SK-N-SH treated with all-trans-retinoic acid at 6 μM for 48 hours (cell line): ENCODE results near the gene OR6Y1.

Experiments
- ATAC-seq: fragments of 200-7000 bp; cut with Tn5 transposase; 3 replicates; pipeline ENCODE4 v1.9.1; 2020; ENCODE audit warnings: mild to moderate bottlenecking, moderate library complexity
- ARNTL ChIP-seq: fragments of 450-650 bp; formaldehyde crosslinking; IDR thresholded peaks from 2 replicates; pipeline ENCODE4 v1.5.0; 2020; ENCODE audit warnings: low read depth, mild to moderate bottlenecking, moderate library complexity, borderline replicate concordance
- CSDC2 ChIP-seq: fragments of 250-450 bp; sonication (Bioruptor Pico); IDR thresholded peaks from 2 replicates; pipeline ENCODE4 v1.5.0; 2020; ENCODE audit warnings: mild to moderate bottlenecking, moderate library complexity
- ESRRG ChIP-seq: fragments of 250-450 bp; sonication (Bioruptor Pico); IDR thresholded peaks from 2 replicates; pipeline ENCODE4 v1.6.1; 2021; ENCODE audit warnings: mild to moderate bottlenecking
- GLIS3 ChIP-seq: fragments of 250-450 bp; sonication (Bioruptor Pico); IDR thresholded peaks from 2 replicates; pipeline ENCODE4 v1.5.0; 2020; ENCODE audit warnings: mild to moderate bottlenecking, moderate library complexity
- ISL1 ChIP-seq: fragments of 250-450 bp; sonication (Bioruptor Pico); IDR thresholded peaks from 2 replicates; pipeline ENCODE4 v2.1.2; 2022; ENCODE audit warnings: mild to moderate bottlenecking, moderate library complexity
- PPARA ChIP-seq: fragments of 250-450 bp; sonication (Bioruptor Pico); IDR thresholded peaks from 2 replicates; pipeline ENCODE4 v1.5.0; 2020; ENCODE audit warnings: mild to moderate bottlenecking, borderline replicate concordance
- RARB ChIP-seq: fragments of 250-450 bp; sonication (Bioruptor Pico); IDR thresholded peaks from 2 replicates; pipeline ENCODE4 v1.8.0; 2021; ENCODE audit warnings: mild to moderate bottlenecking, moderate library complexity
- SNAI2 ChIP-seq: fragments of 250-450 bp; sonication (Bioruptor Pico); IDR thresholded peaks from 2 replicates; pipeline ENCODE4 v1.5.0; 2020; ENCODE audit warnings: mild to moderate bottlenecking, moderate library complexity
- TCF4 ChIP-seq: fragments of 250-450 bp; sonication (Bioruptor Pico); IDR thresholded peaks from 2 replicates; pipeline ENCODE4 v1.8.0; 2021; ENCODE audit warnings: mild to moderate bottlenecking, moderate library complexity, borderline replicate concordance
- ZC3H10 ChIP-seq: fragments of 250-450 bp; sonication (Bioruptor Pico); IDR thresholded peaks from 2 replicates; pipeline ENCODE4 v1.5.1; 2021; ENCODE audit warnings: mild to moderate bottlenecking, moderate library complexity
- ZFP3 ChIP-seq: fragments of 250-450 bp; sonication (Bioruptor Pico); IDR thresholded peaks from 2 replicates; pipeline ENCODE4 v1.5.0; 2020; ENCODE audit warnings: mild to moderate bottlenecking, moderate library complexity
- ZFP30 ChIP-seq: fragments of 450-650 bp; formaldehyde crosslinking; IDR thresholded peaks from 2 replicates; pipeline ENCODE4 v1.5.0; 2022; ENCODE audit warnings: mild to moderate bottlenecking, moderate library complexity
- ZNF565 ChIP-seq: fragments of 450-650 bp; formaldehyde crosslinking; conservative IDR thresholded peaks from 2 replicates; pipeline ENCODE4 v1.5.0; 2020; ENCODE audit warnings: low read depth, mild to moderate bottlenecking, moderate library complexity
- ZNF70 ChIP-seq: fragments of 450-650 bp; formaldehyde crosslinking; IDR thresholded peaks from 2 replicates; pipeline ENCODE4 v1.5.0; 2020; ENCODE audit warnings: mild to moderate bottlenecking, moderate library complexity
- ZNF8 ChIP-seq: fragments of 450-650 bp; formaldehyde crosslinking; IDR thresholded peaks from 2 replicates; pipeline ENCODE4 v1.5.0; 2020; ENCODE audit warnings: mild to moderate bottlenecking, moderate library complexity
- TF ChIP-seq, protein P1 (sequence below): fragments of 250-450 bp; sonication (Bioruptor Pico); IDR thresholded peaks from 2 replicates; pipeline ENCODE4 v1.8.0; 2021; ENCODE audit warnings: low read depth, mild to moderate bottlenecking, moderate library complexity, borderline replicate concordance
- TF ChIP-seq, protein P2 (sequence below): fragments of 250-450 bp; sonication (Bioruptor Pico); IDR thresholded peaks from 2 replicates; pipeline ENCODE4 v1.8.0; 2020; ENCODE audit warnings: mild to moderate bottlenecking, moderate library complexity, borderline replicate concordance
- TF ChIP-seq, protein P3 (sequence below): fragments of 250-450 bp; sonication (Bioruptor Pico); IDR thresholded peaks from 2 replicates; pipeline ENCODE4 v1.5.1; 2021; ENCODE audit warnings: mild to moderate bottlenecking, moderate library complexity
- TF ChIP-seq, protein P4 (sequence below): fragments of 250-450 bp; sonication (Bioruptor Pico); IDR thresholded peaks from 2 replicates; pipeline ENCODE4 v1.5.1; 2020; ENCODE audit warnings: low read depth, mild to moderate bottlenecking, moderate library complexity
- TF ChIP-seq, protein P5 (sequence below): fragments of 250-450 bp; sonication (Bioruptor Pico); IDR thresholded peaks from 2 replicates; pipeline ENCODE4 v1.5.0; 2020; ENCODE audit warnings: mild to moderate bottlenecking, moderate library complexity

Gene OR6Y1

DNA sequence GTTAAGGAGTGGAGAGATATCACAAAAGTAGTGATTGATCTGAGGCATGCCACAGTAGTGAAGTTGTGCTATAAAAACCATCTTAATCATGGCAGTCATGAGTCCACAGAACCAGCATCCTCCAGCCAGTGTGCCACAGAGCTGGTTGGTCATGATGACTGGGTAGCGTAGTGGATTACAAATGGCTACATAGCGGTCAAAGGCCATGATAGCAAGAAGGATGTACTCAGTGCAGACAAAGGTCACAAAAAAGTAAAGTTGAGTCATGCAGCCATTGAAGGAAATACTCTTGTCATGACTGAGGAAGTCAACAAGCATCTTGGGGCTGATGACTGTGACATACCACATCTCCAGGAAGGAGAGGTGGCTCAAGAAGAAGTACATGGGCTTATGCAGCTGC is 6.7 kb downstream of the OR6Y1 start:
- TF ChIP-seq, protein P1, sequence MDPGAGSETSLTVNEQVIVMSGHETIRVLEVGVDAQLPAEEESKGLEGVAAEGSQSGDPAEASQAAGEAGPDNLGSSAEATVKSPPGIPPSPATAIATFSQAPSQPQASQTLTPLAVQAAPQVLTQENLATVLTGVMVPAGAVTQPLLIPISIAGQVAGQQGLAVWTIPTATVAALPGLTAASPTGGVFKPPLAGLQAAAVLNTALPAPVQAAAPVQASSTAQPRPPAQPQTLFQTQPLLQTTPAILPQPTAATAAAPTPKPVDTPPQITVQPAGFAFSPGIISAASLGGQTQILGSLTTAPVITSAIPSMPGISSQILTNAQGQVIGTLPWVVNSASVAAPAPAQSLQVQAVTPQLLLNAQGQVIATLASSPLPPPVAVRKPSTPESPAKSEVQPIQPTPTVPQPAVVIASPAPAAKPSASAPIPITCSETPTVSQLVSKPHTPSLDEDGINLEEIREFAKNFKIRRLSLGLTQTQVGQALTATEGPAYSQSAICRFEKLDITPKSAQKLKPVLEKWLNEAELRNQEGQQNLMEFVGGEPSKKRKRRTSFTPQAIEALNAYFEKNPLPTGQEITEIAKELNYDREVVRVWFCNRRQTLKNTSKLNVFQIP = no peak
- TF ChIP-seq, protein P2, sequence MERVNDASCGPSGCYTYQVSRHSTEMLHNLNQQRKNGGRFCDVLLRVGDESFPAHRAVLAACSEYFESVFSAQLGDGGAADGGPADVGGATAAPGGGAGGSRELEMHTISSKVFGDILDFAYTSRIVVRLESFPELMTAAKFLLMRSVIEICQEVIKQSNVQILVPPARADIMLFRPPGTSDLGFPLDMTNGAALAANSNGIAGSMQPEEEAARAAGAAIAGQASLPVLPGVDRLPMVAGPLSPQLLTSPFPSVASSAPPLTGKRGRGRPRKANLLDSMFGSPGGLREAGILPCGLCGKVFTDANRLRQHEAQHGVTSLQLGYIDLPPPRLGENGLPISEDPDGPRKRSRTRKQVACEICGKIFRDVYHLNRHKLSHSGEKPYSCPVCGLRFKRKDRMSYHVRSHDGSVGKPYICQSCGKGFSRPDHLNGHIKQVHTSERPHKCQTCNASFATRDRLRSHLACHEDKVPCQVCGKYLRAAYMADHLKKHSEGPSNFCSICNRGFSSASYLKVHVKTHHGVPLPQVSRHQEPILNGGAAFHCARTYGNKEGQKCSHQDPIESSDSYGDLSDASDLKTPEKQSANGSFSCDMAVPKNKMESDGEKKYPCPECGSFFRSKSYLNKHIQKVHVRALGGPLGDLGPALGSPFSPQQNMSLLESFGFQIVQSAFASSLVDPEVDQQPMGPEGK (CRISPR knock-in tag) = no peak
- TF ChIP-seq GLIS3 (CRISPR knock-in tag) (no peak), ESRRG (CRISPR knock-in tag) (no peak), PPARA (CRISPR knock-in tag) (no peak), RARB (CRISPR knock-in tag) (no peak), ISL1 (no peak), TCF4 (CRISPR knock-in tag) (no peak), ZNF70 (CRISPR knock-in tag) (no peak), ZFP30 (CRISPR knock-in tag) (no peak), ARNTL (CRISPR knock-in tag) (no peak), ZC3H10 (CRISPR knock-in tag) (no peak), SNAI2 (CRISPR knock-in tag) (no peak), ZFP3 (no peak), ZNF565 (CRISPR knock-in tag) (no peak)
- TF ChIP-seq, protein P3, sequence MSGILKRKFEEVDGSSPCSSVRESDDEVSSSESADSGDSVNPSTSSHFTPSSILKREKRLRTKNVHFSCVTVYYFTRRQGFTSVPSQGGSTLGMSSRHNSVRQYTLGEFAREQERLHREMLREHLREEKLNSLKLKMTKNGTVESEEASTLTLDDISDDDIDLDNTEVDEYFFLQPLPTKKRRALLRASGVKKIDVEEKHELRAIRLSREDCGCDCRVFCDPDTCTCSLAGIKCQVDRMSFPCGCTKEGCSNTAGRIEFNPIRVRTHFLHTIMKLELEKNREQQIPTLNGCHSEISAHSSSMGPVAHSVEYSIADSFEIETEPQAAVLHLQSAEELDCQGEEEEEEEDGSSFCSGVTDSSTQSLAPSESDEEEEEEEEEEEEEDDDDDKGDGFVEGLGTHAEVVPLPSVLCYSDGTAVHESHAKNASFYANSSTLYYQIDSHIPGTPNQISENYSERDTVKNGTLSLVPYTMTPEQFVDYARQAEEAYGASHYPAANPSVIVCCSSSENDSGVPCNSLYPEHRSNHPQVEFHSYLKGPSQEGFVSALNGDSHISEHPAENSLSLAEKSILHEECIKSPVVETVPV = no peak
- TF ChIP-seq, protein P4, sequence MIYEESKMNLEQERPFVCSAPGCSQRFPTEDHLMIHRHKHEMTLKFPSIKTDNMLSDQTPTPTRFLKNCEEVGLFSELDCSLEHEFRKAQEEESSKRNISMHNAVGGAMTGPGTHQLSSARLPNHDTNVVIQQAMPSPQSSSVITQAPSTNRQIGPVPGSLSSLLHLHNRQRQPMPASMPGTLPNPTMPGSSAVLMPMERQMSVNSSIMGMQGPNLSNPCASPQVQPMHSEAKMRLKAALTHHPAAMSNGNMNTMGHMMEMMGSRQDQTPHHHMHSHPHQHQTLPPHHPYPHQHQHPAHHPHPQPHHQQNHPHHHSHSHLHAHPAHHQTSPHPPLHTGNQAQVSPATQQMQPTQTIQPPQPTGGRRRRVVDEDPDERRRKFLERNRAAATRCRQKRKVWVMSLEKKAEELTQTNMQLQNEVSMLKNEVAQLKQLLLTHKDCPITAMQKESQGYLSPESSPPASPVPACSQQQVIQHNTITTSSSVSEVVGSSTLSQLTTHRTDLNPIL (CRISPR knock-in tag) = no peak
- TF ChIP-seq, protein P5, sequence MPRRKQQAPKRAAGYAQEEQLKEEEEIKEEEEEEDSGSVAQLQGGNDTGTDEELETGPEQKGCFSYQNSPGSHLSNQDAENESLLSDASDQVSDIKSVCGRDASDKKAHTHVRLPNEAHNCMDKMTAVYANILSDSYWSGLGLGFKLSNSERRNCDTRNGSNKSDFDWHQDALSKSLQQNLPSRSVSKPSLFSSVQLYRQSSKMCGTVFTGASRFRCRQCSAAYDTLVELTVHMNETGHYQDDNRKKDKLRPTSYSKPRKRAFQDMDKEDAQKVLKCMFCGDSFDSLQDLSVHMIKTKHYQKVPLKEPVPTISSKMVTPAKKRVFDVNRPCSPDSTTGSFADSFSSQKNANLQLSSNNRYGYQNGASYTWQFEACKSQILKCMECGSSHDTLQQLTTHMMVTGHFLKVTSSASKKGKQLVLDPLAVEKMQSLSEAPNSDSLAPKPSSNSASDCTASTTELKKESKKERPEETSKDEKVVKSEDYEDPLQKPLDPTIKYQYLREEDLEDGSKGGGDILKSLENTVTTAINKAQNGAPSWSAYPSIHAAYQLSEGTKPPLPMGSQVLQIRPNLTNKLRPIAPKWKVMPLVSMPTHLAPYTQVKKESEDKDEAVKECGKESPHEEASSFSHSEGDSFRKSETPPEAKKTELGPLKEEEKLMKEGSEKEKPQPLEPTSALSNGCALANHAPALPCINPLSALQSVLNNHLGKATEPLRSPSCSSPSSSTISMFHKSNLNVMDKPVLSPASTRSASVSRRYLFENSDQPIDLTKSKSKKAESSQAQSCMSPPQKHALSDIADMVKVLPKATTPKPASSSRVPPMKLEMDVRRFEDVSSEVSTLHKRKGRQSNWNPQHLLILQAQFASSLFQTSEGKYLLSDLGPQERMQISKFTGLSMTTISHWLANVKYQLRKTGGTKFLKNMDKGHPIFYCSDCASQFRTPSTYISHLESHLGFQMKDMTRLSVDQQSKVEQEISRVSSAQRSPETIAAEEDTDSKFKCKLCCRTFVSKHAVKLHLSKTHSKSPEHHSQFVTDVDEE = no peak
- ATAC-seq = no peak

DNA sequence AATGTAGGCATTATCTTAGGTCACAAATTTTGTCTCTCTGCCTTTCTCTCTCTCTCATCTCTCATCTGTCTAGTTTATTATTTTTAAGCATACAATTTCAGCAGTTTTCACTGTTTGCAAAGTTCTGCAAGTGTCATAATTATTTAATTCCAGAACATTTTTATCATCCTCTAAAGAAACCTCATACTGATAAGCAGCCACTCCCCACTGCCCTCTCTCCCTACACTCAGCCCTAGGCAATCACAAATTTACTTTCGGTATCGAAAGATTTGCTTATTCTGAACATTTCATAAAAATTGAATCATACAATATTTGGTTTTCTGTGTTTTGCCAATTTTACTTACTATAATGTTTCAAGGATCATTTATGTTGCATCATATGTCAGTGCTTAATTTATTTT is 16.6 kb downstream of the OR6Y1 start:
- ATAC-seq = peak; percentile 66
- TF ChIP-seq, protein P5 = no peak
- no peak for TF ChIP-seq ZNF8 (CRISPR knock-in tag)
- no peak for TF ChIP-seq ZC3H10 (CRISPR knock-in tag)
- TF ChIP-seq ESRRG (CRISPR knock-in tag) = no peak
- no peak for TF ChIP-seq RARB (CRISPR knock-in tag)
- TF ChIP-seq CSDC2 (CRISPR knock-in tag) = no peak
- no peak for TF ChIP-seq ZNF565 (CRISPR knock-in tag)
- TF ChIP-seq ISL1 = no peak
- TF ChIP-seq, protein P4 (CRISPR knock-in tag) = no peak
- no peak for TF ChIP-seq PPARA (CRISPR knock-in tag)
- TF ChIP-seq SNAI2 (CRISPR knock-in tag) = no peak
- TF ChIP-seq, protein P2 (CRISPR knock-in tag) = no peak
- TF ChIP-seq ZFP3 = no peak
- no peak for TF ChIP-seq GLIS3 (CRISPR knock-in tag)
